DOHH2 (cell line): ENCODE data around the gene SLC22A4.

Experiments
- H3F3A ChIP-seq: fragments of 200-600 bp; sonication (generic), shearing (Covaris generic); 2 replicates; pipeline ENCODE4 v1.6.0; 2016; ENCODE audit warnings: antibody characterized with exemption, mild to moderate bottlenecking; ENCODE audit not compliant: control insufficient read depth, insufficient read depth
- H3K27ac ChIP-seq: fragments of 200-600 bp; sonication (generic); 2 replicates; pipeline ENCODE4 v1.5.1; 2014; ENCODE audit warnings: low read depth, mild to moderate bottlenecking, low read length, moderate library complexity
- H3K27me3 ChIP-seq: fragments of 200-600 bp; sonication (generic); 2 replicates; pipeline ENCODE4 v1.6.1; 2014; ENCODE audit warnings: mild to moderate bottlenecking, low read length, mixed read lengths; ENCODE audit not compliant: control insufficient read depth
- H3K36me3 ChIP-seq: fragments of 200-600 bp; sonication (generic); 2 replicates; pipeline ENCODE4 v1.6.1; 2014; ENCODE audit warnings: mild to moderate bottlenecking, low read length, moderate library complexity, mixed read lengths; ENCODE audit not compliant: control insufficient read depth
- H3K4me1 ChIP-seq: fragments of 200-600 bp; sonication (generic); 2 replicates; pipeline ENCODE4 v1.6.1; 2014; ENCODE audit warnings: mild to moderate bottlenecking, low read length, mixed read lengths; ENCODE audit not compliant: control insufficient read depth
- H3K4me2 ChIP-seq: fragments of 200-600 bp; sonication (generic); 2 replicates; pipeline ENCODE4 v1.6.0; 2014; ENCODE audit warnings: mild to moderate bottlenecking, low read length, moderate library complexity
- H3K4me3 ChIP-seq: fragments of 200-600 bp; sonication (generic); 2 replicates; pipeline ENCODE4 v1.5.1; 2014; ENCODE audit warnings: mild to moderate bottlenecking, low read length, mixed read lengths
- H3K79me2 ChIP-seq: fragments of 200-600 bp; sonication (generic); 2 replicates; pipeline ENCODE4 v1.6.1; 2014; ENCODE audit warnings: mild to moderate bottlenecking, low read length, mixed read lengths; ENCODE audit not compliant: control insufficient read depth
- H3K9me2 ChIP-seq: fragments of 200-600 bp; sonication (generic); replicated peaks from 2 replicates; pipeline ENCODE4 v1.6.1; 2014; ENCODE audit warnings: mild to moderate bottlenecking, low read length, mixed read lengths; ENCODE audit not compliant: control insufficient read depth
- H3K9me3 ChIP-seq: fragments of 200-600 bp; sonication (generic); 2 replicates; pipeline ENCODE4 v1.6.1; 2014; ENCODE audit warnings: antibody characterized with exemption, low read length, mixed read lengths; ENCODE audit not compliant: control insufficient read depth, insufficient read depth
- H4K20me1 ChIP-seq: fragments of 200-600 bp; sonication (generic); 2 replicates; pipeline ENCODE4 v1.6.0; 2014; ENCODE audit warnings: low read depth, mild to moderate bottlenecking, antibody characterized with exemption, low read length, moderate library complexity; ENCODE audit not compliant: control insufficient read depth, insufficient read depth
- CTCF ChIP-seq: fragments of 200-600 bp; sonication (generic); IDR thresholded peaks from one replicate; pipeline ENCODE4 v1.5.1; 2014; ENCODE audit warnings: antibody characterized with exemption, mild to moderate bottlenecking, low read depth, low read length; ENCODE audit not compliant: poor library complexity, severe bottlenecking
- EZH2phosphoT487 ChIP-seq: fragments of 200-600 bp; sonication (generic); IDR thresholded peaks from 2 replicates; pipeline ENCODE4 v1.6.1; 2017; ENCODE audit warnings: borderline replicate concordance, mild to moderate bottlenecking, antibody characterized with exemption, low read length, moderate library complexity, mixed read lengths

The SLC22A4 gene

GRCh38 chr5:132376694-132377641, 82.8 kb downstream of the SLC22A4 start:
- Histone ChIP-seq H3K9me2 (no peaks in the 10 kb centered on the region), H3K9me3 (no peaks in the 10 kb centered on the region), H3K79me2 (no peaks in the 10 kb centered on the region), H3K27me3 (no peaks in the 10 kb centered on the region), H3K27ac (no peak overlapping the region), H3F3A (peaks cover 2% of the 10 kb centered on the region; the same call in 1 of the 2 replicates), H3K4me1 (no peaks in the 10 kb centered on the region), H3K4me3 (no peak overlapping the region), H3K36me3 (no peaks in the 10 kb centered on the region), H4K20me1 (no peaks in the 10 kb centered on the region), H3K4me2 (no peak overlapping the region)
- no peak for TF ChIP-seq EZH2phosphoT487
- no peak for TF ChIP-seq CTCF

- Histone ChIP-seq H3K9me2 (no peaks in the 10 kb centered on the region), H3K36me3 (no peaks in the 10 kb centered on the region), H3K27me3 (no peaks in the 10 kb centered on the region), H3K9me3 (no peaks in the 10 kb centered on the region), H3F3A (no peaks in the 10 kb centered on the region), H3K27ac (no peak overlapping the region), H3K4me2 (no peak overlapping the region), H3K4me1 (no peaks in the 10 kb centered on the region), H3K79me2 (no peaks in the 10 kb centered on the region), H4K20me1 (no peaks in the 10 kb centered on the region), H3K4me3 (no peak overlapping the region)
- no peak for TF ChIP-seq CTCF
Measured at GRCh38 chr5:132377738-132378137, 83.5 kb downstream of the SLC22A4 start.

DNA sequence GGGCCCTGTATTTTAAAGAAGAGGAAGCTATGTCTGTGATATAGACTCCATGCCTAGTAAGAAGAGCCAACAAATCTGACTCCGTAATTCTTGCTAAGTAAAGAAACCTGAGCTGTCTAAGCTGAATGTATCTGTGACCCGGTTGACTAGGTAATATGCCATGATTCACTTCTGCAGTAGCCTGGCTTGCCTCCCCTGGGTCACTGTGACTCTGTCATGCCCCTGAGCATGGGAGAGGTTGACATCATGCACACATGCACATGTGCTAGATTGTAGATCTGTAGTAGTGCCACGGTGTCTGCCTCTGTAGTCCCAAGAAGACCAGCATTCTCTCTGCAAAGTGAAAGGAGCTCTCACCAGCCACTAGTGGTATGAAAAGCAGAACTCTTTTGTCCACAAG, 84.4 kb downstream of the SLC22A4 start:
- no peaks in the 10 kb centered on the region for H3K4me1 ChIP-seq
- no peaks in the 10 kb centered on the region for H4K20me1 ChIP-seq
- no peak overlapping the region for H3K4me2 ChIP-seq
- H3K9me2 ChIP-seq: no peaks in the 10 kb centered on the region
- TF ChIP-seq CTCF (no peak), EZH2phosphoT487 (no peak)
- H3K27ac ChIP-seq: no peak overlapping the region
- no peak overlapping the region for H3K4me3 ChIP-seq
- no peaks in the 10 kb centered on the region for H3K36me3 ChIP-seq
- H3F3A ChIP-seq: no peaks in the 10 kb centered on the region
- no peaks in the 10 kb centered on the region for H3K79me2 ChIP-seq
- no peaks in the 10 kb centered on the region for H3K9me3 ChIP-seq
- H3K27me3 ChIP-seq: no peaks in the 10 kb centered on the region
